ENCODE data around the gene DNAH12.
"Not testable (repeated sequence)": the region's sequence is repeated elsewhere in the genome, so short reads cannot be mapped to it uniquely, and the experiment has no call there.

Gene DNAH12

GRCh38 chr3:57411715-57412114 is 132.4 kb downstream of the DNAH12 start:
- DNase-seq: no peak

- no peak for DNase-seq
Observed at GRCh38 chr3:57409471-57409870, 134.7 kb downstream of the DNAH12 start.

- DNase-seq: no peak
Observed at GRCh38 chr3:57402675-57403074, 141.5 kb downstream of the DNAH12 start.

GRCh38 chr3:57397175-57398026 is 146.7 kb downstream of the DNAH12 start:
- peak; percentile 51 for DNase-seq

GRCh38 chr3:57393977-57394376 is 150.2 kb downstream of the DNAH12 start:
- no peak for DNase-seq

- no peak for DNase-seq
Observed at GRCh38 chr3:57391767-57392166, 152.4 kb downstream of the DNAH12 start.

GRCh38 chr3:57389271-57389670 is 154.9 kb downstream of the DNAH12 start:
- DNase-seq: no peak

- DNase-seq: no peak
Observed at GRCh38 chr3:57386307-57386706, 157.8 kb downstream of the DNAH12 start.

GRCh38 chr3:57385498-57385897 is 158.6 kb downstream of the DNAH12 start:
- DNase-seq: no peak

- DNase-seq: no peak
Observed at GRCh38 chr3:57383838-57384237, 160.3 kb downstream of the DNAH12 start.

GRCh38 chr3:57383406-57383805 is 160.7 kb downstream of the DNAH12 start:
- no peak for DNase-seq

GRCh38 chr3:57382933-57383332 is 161.2 kb downstream of the DNAH12 start:
- DNase-seq: no peak

- DNase-seq: no peak
Observed at GRCh38 chr3:57370341-57370740, 173.8 kb downstream of the DNAH12 start.

GRCh38 chr3:57365089-57365488 is 179.1 kb downstream of the DNAH12 start:
- not testable (repeated sequence) for DNase-seq

GRCh38 chr3:57356275-57356674 is 187.9 kb downstream of the DNAH12 start:
- not testable (repeated sequence) for DNase-seq

GRCh38 chr3:57354768-57355167 is 189.4 kb downstream of the DNAH12 start:
- DNase-seq: no peak

GRCh38 chr3:57350271-57350670 is 193.9 kb downstream of the DNAH12 start:
- DNase-seq: no peak

- not testable (repeated sequence) for DNase-seq
Observed at GRCh38 chr3:57339071-57339642, 205.0 kb downstream of the DNAH12 start.

- DNase-seq: not testable (repeated sequence)
Observed at GRCh38 chr3:57338272-57339070, 205.7 kb downstream of the DNAH12 start.

- no peak for DNase-seq
Observed at GRCh38 chr3:57335283-57335938, 208.7 kb downstream of the DNAH12 start.

GRCh38 chr3:57331078-57331610 is 213.0 kb downstream of the DNAH12 start:
- no peak for DNase-seq

GRCh38 chr3:57326498-57326897 is 217.6 kb downstream of the DNAH12 start:
- DNase-seq: not testable (repeated sequence)

- no peak for DNase-seq
Observed at GRCh38 chr3:57314204-57314603, 229.9 kb downstream of the DNAH12 start.
